Cerebellar cortex (tissue), 1 donor: ENCODE measurements around the gene LMTK2.

Experiments
- DNase-seq: peaks from one replicate; pipeline ENCODE4 v3.0.0-alpha.2; 2015; ENCODE audit warnings: low spot score

Gene LMTK2

DNA sequence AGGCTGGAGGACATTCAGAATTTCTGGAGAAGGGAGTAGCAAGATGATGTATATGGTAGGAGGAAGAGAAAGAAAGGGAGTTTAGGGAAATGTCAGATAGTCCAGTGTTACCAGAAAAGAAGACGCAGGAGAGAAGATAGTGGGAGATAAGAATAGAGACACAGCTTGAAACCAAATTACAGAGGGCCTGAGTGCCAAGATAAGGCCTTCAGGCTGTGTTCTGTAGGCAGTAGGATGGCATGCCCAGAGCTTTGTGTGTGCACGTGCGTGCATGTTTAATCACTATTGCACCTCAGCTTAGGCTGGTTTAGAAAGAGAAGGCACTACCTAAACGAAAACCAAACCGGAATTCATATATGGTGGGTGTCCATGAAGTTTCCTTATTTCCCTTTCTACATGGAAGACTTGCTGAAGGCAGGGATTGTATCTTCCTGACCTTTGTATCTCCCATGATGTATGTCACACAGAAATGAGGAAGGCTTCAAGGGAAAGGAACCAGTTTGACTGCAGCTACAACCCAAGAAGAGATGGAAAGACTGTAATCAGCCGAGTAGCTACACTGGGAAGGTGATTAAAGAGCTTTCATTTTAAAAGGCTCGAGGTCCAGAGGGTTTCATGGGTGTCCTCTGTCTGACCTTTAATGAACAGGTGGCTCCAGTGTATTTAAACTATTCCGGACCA is 68.7 kb downstream of the LMTK2 start:
- DNase-seq, result no peak

DNA sequence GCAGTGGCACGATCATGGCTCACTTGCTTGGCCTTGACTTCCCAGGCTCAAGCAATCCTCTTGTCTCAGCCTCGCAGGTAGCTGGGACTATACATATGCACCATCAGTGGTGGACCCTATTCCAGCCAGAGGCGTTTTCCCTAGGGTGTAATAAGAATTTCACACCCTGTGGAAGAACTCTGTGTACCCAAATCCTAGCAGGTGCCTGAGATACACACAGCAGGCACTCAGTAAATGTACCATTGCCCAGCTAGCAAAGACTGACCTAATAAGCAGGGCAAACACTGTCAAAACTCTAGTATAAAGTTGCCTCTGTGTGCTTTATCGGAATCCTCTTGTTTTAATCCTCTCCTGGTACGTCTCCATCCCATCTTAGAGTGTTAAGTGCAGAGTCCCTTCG is 70.9 kb downstream of the LMTK2 start:
- DNase-seq, result no peak

DNA sequence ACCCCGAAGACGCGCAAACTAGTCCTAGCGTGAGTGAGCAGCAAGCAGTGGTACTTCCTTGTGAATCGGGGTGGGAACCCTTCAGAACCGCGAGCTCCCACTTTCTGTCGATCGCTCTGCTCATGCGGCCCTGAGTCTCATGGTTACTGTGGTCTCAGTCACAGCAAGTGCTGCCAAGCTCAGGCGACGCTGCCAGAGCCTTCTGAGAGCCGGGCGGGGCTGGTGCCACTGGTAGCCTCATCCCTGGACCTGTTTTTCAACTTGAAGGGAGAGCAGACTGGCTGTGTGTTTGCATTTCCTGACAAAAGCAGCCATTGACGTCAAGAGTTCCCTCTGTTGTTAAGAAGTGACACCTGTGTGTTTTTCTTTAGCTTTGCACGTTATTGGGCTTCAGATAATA is 71.7 kb downstream of the LMTK2 start:
- DNase-seq, result peak; percentile 85

DNA sequence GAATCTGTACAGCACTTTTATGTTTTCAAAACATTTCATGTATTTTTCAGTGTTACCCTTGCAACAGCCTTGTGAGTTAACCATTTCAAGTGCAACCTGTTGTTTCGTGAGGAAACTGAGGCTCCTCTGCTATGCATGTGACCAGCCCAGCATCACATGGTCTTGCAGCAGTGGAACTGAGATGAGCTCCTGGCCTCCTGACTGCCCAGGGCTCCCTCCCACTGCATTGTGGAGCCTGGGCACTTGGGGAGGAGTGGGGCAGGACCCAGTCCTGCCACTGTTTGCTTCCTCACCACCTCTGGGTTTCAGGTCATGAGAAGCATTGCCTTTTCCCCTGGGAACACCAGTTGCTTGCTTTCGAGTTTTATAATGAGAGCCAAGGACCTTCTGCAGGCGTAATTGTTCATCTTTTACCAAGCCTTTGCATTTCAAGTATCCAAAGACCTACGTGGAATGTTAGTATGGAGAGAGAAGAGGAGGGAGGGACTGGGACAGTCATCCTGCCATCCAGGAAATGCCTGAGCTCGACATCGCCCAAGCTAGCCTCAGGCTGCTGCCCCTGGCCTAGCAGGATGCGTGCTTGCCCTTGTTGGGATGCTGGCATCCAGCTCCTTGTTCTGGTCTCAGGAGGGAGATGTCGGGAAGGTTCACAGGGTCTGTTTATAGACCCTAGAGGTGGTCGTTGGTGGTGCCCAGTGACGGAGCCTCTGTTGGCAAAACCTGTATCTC is 72.3 kb downstream of the LMTK2 start:
- DNase-seq, result no peak

DNA sequence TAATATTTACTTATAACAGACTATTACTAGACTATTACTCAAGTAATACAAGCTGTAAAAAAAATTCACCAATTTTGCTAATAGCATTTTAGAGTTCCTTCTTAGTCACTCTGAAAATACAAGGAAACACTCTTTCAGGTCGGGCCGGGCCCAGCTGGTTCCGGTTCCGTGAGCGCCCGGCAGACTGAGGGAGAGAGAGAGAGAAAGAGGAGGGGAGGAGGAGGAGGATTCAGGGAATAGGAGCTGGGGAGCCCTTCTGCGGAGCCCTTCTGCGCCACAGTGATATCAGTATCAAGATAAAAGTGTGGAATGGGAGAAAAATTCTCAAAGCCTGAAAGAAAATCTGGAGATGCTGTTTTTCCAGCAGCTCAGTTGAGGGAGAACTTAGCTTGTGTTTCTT is 74.1 kb downstream of the LMTK2 start:
- no peak for DNase-seq

DNA sequence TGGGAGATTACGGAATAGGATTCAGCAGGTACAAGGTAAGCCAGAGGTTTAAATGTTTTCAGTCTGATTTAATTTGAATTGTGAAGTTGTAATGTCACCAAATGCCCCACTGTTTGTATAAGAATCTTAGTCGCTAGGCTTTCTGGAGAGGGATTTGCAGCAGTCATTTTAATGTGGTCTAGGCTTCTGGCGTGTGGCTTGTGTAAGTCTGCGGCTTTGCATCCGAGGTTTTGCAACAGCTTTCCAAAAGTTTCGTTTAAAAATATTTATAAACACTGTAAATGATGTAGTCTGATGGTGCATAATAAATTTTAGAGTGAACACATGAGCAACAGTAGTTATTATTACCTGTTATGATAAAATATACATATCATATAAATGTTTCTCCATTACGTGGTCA is 78.4 kb downstream of the LMTK2 start:
- no peak for DNase-seq

DNA sequence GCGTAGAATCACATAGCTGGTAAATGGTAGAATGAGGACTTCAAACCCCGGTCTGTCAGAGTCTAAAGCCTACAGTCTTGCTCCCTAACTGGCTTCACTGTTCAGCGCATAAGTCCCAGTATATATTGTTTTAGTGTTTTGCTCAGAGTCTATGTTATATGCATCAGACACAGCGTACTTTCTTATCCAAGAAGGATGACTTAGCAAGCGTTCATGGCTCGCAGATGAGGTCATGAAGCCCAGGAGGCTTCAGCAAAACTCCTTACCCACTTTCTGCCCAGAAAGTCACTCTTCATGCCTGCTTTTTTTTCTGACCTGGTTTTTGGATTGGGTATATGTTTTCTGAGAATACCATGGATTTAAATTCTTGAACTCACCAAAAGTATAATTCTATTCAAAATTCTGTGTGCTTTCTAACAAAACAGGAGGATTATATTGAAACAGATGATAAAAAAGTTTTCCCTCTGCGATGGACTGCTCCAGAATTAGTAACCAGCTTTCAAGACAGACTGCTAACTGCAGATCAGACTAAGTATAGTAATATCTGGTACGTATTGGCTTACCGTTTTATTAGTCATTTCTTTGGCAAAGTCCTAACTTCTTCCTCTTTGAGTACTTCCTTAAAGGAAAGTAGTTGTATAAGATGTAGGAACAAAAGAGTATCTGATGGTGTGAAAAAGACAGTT is 79.9 kb downstream of the LMTK2 start:
- no peak for DNase-seq

DNA sequence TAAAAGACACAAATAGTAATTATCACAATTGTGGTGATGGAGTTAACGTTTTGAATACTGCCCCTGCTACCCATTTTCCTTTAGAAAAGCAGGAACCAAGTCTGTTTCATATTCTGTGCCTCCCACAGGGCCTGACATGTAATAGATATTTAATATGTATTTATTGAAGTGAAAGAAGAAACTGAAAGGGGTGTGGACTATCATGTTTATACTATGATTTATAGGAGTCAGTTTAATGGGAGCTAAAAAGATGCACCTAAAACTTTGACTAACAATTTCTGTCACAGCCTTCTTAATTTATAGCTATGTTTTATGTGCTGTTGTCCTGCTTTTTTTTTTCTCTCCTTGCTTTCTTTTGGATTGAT is 80.5 kb downstream of the LMTK2 start:
- DNase-seq, result no peak

DNA sequence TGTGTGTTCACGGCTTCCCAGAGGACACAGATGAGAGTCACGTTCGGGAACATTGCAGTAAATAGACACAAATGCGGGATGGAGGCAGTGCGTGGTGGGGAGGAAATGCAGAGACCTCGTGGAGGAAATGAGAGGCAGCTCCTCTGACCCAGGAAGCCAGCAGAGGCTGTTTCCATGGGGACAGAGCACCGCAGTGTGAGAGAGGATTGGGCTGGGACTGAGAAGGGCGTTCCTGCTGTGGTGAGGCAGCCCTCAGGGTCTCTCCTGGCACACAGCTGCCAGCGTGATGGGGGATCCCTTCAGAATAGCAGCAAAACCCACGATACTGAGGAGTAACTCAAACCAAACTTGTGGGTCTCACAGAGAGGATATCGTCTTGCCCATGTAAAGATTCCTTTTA is 82.9 kb downstream of the LMTK2 start:
- no peak for DNase-seq

DNA sequence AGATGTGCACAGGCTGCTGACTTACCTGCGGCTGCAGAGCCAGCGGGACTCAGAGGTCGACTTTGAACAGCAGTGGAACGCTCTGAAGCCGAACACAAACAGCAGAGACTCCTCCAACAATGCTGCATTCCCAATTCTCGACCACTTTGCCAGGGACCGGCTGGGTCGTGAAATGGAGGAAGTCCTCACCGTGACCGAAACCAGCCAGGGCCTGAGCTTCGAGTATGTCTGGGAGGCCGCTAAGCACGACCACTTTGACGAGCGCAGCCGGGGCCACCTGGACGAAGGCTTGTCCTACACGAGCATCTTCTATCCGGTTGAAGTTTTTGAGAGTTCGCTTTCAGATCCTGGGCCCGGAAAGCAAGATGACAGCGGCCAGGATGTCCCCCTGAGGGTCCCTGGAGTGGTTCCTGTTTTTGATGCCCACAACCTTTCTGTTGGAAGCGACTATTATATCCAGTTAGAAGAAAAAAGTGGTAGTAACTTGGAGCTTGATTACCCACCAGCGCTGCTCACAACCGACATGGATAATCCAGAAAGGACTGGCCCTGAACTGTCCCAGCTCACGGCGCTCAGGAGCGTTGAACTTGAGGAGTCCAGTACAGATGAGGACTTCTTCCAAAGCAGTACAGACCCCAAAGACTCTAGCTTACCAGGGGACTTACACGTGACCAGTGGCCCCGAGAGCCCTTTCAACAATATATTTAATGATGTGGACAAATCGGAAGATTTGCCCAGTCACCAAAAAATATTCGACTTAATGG is 85.2 kb downstream of the LMTK2 start:
- DNase-seq, result no peak

DNA sequence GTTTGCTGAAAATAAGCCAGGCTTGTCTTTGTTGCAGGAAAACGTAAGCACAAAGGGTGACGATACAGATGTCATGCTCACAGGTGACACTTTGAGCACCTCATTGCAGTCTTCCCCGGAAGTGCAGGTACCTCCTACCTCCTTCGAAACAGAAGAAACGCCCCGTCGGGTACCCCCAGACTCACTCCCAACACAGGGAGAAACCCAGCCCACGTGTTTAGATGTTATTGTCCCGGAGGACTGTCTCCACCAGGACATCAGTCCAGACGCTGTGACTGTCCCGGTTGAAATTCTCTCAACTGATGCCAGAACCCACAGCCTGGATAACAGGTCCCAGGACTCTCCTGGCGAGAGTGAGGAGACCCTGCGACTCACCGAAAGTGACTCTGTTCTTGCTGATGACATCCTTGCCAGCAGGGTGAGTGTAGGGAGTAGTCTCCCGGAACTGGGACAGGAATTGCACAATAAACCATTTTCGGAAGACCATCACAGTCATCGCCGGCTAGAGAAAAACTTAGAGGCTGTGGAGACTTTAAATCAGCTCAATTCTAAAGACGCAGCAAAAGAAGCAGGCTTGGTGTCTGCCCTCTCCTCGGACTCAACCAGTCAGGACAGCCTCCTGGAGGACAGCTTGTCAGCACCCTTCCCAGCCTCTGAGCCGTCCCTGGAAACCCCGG is 86.3 kb downstream of the LMTK2 start:
- no peak for DNase-seq

DNA sequence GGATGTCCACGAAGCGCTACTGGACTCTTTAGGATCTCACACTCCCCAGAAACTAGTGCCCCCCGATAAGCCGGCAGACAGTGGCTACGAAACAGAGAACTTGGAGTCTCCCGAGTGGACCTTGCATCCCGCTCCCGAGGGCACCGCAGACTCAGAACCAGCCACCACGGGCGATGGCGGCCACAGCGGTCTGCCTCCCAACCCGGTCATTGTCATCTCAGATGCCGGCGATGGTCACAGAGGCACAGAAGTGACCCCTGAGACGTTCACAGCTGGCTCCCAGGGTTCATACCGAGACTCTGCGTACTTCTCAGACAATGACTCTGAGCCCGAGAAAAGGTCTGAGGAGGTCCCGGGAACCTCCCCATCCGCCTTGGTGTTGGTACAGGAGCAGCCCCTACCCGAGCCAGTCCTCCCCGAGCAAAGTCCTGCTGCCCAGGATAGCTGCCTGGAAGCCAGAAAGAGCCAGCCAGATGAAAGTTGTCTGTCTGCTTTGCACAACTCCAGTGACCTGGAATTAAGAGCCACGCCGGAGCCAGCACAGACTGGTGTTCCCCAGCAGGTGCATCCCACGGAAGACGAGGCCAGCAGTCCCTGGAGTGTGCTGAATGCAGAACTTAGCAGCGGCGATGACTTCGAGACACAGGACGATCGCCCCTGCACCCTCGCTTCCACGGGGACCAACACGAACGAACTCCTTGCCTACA is 87.0 kb downstream of the LMTK2 start:
- DNase-seq, result no peak

DNA sequence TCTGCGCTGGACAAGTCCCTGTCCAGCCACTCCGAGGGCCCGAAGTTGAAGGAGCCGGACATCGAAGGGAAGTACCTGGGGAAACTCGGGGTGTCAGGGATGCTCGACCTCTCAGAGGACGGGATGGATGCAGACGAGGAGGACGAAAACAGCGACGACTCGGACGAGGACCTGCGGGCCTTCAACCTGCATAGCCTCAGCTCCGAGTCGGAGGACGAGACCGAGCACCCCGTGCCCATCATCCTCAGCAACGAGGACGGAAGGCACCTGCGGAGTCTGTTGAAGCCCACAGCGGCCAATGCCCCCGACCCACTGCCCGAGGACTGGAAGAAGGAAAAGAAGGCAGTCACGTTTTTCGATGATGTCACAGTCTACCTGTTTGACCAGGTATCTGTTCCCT is 87.5 kb downstream of the LMTK2 start:
- DNase-seq, result no peak

DNA sequence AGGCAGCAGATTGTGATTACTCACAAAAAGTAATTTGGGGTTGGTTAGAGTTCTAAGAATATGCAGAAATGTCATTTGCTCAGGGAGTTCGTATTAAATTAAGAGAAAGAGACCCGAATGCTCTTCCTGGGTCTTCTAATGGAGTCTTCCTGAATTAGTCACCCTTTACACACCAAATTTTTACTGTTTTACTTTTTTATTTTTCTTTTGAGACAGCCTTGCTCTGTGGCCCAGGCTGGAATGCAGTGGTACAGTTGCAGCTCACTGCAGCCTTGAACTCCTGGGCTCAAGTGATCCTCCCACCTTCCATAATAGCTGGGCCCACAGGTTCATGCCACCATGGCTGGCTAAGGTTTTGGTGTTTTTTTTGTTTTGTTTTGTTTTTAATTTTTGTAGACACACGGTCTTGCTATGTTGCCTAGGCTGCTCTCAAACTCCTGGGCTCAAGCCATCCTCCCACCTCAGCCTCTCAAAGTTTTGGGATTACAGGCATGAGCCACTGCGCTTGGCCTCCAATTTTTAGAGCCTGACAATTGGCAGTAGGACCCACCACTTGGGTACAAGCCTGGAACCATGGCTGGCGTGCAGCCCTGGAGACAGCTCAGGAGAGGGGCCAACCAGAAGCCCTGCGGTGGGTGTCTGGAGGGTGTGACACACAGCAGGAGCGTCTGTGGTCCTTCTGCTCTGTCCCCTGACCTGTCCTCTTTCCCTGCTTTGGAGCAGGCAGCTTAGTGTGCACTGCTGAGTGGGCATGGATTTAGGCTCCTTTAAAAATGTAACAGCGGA is 88.2 kb downstream of the LMTK2 start:
- DNase-seq, result no peak

DNA sequence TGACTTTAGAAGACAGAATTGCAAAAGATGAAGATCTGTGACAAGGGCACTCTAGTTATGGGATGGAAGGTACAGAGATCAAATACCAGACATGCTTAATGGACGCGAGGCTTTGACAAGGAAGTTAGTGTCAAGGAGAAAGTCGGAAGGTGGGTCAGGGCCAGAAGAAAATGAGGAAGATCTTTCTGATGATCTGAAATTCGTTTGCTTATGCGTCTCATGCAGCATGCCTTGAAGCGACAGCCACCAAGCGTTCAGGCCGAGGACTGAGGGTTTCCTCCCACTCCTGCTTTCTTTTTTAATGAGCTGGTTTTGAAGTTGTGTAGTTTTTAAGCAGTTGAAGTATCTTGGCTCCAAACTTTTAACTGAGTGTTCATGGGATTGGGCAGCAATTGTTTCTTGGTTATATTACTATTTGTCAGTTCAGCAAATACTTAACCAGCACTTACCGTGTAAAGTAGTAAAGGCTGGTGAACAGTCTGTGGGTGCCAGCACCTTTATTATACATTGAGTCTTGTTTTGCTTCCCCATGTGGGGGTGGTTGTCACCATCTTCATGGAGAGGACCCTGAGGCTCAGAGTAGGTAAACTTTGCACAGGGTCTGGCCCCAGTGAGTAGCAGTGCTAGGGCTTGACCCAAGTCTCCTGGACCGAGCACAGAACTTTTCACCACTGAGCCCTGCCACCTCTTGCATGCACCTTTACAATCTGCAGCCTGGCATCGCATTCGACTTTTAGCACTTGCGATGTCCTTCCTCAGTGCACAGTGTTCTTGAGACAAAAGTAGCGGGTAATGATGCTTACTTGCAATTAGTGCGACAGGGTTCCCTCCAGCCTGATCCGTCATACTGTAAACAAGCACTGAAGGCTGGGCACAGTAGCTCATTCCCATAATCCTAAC is 90.3 kb downstream of the LMTK2 start:
- no peak for DNase-seq

DNA sequence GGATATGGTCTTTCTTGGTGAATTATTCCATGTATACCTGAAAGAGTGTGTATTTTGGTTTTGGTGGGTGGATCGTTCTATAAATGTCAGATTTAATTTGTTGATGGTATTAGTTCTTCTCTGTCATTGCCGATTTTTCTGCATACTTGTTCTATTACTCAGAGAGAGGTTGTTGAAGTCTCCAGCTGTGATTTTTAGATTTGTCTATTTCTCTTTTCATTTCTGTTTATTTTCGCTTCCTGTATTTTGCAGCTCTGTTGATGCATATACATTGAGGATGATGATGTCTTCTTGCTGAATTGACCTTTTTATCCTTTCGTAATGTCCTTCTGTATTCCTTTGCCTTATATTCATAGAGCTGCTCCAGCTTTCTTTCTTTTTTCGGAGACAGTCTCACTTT is 92.5 kb downstream of the LMTK2 start:
- no peak for DNase-seq

DNA sequence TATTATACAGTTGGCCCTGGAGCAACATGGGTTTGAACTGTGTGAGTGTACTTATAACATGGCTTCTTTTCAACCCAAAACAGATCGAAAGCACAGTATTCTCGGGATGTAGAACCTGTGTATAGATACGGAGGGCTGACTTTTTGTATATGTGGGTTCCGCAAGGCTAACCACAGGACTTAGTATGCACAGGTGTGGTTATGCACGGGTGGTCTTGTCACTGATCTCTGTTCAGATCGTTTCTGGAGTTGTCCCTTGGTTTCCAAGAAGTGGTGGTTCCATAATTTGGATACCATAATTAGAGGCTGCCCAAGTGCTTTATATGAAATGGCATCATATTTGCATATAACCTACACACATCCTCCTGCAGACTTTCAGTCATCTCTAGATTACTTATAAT is 93.7 kb downstream of the LMTK2 start:
- DNase-seq, result no peak

DNA sequence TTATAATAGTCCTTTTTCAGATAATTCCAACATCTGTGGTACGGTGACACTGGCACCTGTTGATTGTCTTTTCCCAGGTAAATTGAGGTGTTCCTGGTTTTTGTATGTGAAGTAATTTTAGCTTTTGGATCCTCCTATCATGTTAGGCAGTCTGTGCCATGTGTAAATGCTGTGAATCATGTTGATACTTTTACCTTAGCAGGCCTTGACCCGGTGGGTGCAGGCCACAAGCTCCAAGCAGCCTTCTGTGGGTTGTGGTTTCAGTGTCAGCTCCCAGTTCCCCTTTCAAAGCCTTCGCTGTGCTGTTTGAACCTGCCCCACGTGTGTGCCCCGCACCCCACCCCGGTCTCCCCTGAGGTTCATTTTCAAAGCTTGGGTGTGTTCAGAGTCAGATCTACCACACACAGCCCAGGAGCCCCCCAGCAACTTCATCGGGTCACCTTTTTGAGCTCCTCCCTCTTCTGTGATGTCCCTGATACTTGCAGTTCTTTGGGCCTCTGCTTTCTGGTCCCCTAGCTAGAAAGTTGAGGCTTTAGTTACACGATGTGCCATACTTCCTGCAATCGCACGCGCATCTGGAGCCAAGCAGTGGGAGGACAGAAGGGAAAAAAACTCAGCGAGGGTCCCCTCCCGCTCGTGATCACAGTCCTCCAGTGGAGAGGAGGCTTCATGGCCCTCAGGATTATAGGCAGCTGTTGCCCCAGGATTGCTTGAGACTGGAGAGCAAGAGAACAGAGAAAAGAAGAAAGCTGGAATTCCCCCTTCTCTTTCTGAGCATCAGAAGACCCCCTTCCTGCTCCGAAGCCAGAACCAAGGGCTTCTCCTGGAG is 95.9 kb downstream of the LMTK2 start:
- no peak for DNase-seq
